NCI-H526 treated with DMSO at 0.1 percent for 48 hours (cell line): Measurements from ENCODE around the gene PARK7.
A peak's percentile ranks its signal among the peaks of the same experiment; 100 is the strongest.

ENCODE experiments used
- DNase-seq: peaks from one replicate; lab custom pipeline; 2025; lab: John Stamatoyannopoulos, UW

Gene PARK7

GRCh38 chr1:7984811-7985210 lies 23.3 kb downstream of the PARK7 start:
- DNase-seq = no peak

DNA sequence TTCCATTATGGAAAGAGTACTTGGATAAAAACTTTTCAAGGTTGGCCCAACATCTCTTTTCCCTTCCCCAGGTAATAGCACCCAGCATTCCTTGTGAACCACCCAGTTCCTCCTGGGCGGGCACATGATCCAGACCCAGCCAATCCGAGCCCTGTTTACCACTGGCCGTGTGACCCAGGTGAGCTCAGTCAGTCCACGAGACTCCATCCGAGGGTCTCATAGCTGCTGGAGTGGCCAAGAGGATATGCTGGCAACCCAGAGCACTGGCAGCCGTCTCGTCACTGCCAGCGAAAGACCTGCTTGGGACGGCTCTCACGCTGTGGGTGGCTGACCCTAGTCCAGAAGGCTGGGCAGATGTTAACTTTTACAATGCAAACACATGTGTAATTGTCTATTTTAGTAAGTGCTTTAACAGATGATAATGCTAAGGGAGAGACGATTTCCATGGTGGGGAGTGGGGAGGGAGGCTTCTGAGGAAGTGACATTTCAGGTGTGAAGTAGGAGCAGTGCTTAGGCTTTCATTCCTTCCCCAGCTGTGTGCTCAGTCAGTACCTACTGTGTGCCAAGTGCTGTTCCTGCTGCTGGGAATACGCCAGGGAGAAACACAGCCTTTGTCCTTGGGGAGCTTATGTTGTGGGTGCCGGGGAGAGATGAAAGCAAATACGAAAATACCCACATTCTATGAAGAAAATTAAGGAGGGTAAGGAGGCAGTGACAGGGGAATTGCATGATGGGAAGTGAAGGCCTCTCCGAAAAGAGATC lies 24.5 kb downstream of the PARK7 start:
- DNase-seq = no peak

- DNase-seq = no peak
These were observed 26.0 kb downstream of the PARK7 start for GRCh38 chr1:7987528-7987927.

DNA sequence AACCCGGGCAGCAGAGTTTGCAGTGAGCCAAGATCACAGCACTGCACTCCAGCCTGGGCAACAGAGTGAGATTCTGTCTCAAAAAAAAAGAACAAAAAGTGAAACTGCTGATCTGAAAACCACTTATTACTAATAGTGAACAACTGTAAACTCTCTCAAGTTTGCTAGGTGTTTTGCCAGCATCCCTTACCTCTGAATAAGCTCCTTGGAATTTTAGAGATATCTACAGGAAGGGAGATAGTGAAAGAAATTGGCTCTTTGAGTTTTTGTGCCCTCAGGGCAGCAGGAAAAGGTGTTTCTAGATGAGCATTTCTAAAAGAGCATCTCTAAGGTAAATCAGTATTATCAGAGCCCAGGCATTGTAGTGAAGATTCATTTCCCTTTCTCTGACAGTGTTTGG lies 27.1 kb downstream of the PARK7 start:
- no peak for DNase-seq

GRCh38 chr1:7989762-7990428 lies 28.4 kb downstream of the PARK7 start:
- DNase-seq = no peak

DNA sequence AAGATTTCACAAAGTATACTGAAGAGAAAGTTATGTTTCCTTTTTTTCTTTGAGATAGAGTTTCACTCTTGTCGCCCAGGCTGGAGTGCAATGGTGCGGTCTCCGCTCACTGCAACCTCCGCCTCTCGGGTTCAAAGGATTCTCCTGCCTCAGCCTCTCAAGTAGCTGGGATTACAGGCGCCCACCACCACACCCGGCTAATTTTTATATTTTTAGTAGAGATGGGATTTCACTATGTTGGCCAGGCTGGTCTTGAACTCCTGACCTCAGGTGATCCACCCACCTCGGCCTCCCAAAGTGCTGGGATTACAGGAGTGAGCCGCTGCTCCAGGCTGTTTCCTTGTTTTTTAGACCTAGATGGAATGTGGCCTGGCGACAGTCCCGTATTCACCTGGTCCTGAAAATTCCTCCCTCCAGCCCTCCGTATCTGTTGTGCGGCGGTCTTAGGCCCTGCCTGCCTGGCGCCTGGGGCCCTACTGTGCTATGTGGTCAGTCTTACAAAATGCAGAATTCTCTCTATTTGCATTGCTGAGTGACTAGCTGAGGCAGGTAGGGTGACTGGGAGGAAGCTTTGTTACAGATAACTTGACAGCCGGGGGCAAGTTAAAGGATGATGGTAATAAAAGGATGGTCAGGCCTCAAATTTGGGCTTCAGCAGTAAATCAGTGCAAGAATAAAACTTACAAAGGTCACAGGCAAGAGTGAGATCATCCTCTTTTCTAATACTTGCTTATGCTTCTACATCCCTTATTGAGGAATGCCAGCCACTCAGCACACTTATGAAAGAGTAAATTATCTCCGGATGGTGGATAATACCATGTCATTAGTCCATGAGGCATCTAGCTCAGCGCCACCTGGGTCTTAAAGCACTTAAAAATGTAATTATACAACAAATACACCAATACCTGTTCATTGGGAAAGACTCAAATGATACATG lies 30.3 kb downstream of the PARK7 start:
- no peak for DNase-seq

- DNase-seq = no peak
These were observed 31.4 kb downstream of the PARK7 start for GRCh38 chr1:7992885-7993284.

GRCh38 chr1:7993593-7994479 lies 32.3 kb downstream of the PARK7 start:
- no peak for DNase-seq

GRCh38 chr1:7994827-7995226 lies 33.3 kb downstream of the PARK7 start:
- no peak for DNase-seq

- DNase-seq = no peak
These were observed 33.9 kb downstream of the PARK7 start for GRCh38 chr1:7995437-7995836.

DNA sequence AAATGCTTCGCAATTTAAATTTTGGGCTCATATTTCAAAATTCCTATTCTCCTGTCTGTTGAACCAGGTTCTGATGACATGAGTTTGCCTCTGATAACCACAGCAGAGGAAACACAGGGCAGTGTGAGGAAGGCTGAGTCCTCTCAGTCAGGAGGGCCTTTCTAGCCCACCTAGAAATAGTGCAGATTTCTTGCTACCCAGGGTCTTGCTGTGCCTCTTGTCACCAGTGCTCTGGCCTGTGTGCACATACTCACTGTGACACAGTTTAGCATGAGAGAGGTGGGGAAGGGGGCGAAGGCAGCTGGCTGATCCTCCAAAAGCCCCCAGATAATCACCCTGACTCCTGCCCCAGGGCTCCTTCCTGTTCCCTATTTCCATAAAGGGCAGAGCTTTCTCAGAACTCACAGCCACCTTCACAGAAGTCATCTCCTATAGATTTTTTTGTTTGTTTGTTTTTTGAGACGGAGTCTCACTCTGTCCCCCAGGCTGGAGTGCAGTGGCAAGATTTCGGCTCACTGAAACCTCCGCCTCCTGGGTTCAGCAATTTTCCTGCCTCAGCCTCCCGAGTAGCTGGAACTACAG lies 40.9 kb downstream of the PARK7 start:
- DNase-seq = no peak

DNA sequence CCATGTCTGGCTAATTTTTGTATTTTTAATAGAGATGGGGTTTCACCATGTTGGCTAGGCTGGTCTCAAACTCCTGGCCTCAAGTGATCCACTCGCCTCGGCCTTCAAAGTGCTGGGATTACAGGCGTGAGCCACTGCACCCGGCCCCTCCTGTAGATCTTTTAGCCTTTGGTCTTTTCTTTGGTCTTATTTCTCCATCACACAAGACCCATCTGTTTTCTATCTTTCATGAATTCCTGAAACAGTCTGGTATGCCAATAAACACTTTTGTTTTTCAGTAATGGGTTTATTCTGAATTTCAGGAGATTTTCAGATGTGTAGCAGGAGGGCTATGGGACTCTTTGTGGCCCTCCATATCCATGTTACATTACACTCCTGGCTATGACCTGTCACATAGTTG lies 41.4 kb downstream of the PARK7 start:
- no peak for DNase-seq

DNA sequence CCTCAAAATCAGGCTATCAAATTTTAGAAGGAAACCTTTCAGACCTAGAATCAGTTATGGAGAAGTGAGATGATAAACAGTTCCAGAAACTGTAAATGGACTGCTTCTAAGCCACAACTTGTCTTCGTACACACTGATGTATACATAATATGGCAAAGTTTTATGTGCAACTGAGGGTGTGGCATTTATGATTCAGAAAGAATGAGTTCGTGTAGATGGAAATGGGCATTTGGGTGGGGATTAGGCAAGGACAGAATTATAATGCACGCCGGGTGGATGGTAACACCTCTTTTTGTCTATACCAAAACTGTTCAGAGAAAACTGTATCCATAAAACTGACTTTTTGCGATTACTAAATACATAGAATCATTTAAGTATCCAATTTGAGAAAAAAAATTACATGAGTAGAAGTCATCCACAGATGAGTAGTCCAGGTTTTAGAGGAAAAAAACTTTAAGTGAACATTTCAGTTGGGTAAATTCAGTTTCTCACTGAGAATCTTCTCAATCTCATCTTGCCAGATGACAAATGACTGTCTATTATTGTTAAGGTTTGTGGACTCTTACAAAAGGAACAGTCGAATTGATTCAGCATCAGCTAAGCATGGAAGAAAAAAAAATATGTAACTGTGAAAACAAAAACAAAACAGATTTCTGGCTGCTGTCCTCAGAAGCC lies 42.1 kb downstream of the PARK7 start:
- no peak for DNase-seq

- DNase-seq = peak; percentile 79
These were observed 42.7 kb downstream of the PARK7 start for GRCh38 chr1:8004113-8004802.

DNA sequence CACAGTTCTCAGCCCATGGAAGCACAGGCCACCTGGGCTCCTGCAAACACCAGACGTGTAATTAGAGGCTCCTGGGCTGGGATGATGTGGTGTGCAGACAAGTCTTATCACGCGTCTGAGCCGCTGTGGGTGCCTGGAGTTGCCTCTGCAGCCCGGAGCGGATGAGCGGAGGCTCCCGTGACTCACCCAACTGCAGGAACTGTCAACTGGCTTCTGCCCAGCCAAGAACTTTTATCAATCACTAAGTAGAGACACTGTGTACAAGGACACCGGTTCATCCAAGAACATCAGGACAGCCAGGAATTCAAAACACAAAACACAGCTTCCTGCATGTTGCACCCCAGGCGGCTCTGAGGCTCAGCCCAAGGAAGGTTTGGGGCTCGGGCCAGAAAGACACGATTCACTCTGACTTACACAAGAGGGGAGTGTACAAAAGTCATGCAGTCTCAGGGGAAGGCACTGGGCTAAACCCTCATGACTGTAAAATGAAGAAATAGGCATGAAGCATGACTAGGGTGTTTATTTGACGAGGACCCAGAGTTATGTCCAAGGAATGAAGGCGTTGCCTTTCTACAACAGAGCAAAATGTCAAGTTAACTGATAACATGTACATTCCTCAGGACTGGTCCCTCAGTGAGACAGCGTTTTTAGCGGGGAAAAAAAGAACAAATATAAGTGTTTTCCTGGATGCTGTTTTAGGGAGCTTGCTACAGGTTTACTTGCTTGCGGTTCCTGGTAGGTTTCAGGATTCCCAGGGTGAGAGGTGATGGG lies 43.5 kb downstream of the PARK7 start:
- peak; percentile 72 for DNase-seq

DNA sequence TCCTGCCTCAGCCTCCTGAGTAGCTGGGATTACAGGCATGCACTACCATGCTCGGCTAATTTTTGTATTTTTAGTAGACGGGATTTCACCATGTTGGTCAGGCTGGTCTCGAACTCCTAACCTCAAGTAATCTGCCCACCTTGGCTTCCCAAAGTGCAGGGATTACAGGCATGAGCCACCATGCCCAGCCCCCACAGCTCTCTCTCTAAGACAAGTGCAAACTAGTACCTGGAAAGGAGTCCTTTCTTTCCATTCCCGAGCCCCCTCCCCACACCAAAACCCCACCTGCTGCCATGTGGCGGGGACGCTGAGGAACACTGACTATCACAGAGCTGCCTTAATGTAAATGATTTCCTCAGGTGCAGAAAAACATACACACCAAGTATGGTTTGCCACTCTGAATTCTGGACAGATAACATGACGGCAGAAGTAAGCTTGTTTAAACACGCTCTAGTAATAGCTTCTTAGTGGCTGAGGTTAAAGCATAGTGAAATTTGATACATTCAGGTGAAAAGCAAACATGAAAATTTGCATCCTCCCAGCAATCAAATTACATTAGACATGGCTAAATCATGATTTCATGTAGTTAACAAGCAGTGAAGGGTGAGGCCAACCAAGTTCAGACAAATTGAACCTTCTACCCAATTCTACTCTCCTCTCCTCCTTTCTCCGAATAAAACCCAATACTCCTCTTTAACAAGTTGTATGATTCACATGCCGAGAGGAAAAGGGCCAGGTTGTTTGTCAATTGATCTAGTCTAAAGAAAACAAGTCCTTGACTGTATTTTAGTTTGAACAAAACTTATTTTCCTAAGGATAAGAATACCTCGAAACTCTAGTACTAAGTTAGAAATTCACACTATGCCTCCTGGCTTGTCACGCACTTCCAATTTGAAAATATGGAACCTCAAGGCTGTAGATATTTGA lies 44.8 kb downstream of the PARK7 start:
- DNase-seq = peak; percentile 98

GRCh38 chr1:8009043-8010002 lies 47.8 kb downstream of the PARK7 start:
- no peak for DNase-seq
